Omental fat pad (tissue), 4 donors: ENCODE data around the gene SLC17A8. TPM values are rescaled to one million over a fixed set of nuclear protein-coding genes. Genes with fewer than 3 reads are reported as not detected.

ENCODE experiments used
- ATAC-seq: fragments of 150-250 bp; one replicate; pipeline ENCODE4 v1.9.1; 2016; ENCODE audit warnings: mild to moderate bottlenecking, moderate library complexity; ENCODE audit not compliant: low FRiP score
- DNase-seq: peaks from one replicate; pipeline ENCODE4 v3.0.0-alpha.2; 2019; ENCODE audit warnings: low spot score
- CTCF ChIP-seq, 3 donors: fragments of 450-650 bp; IDR thresholded peaks; one replicate each; pipeline ENCODE4 v1.5.1; 2016 to 2017; ENCODE audit warnings: antibody characterized with exemption in 3 of 3, mild to moderate bottlenecking in 3 of 3, moderate library complexity in 2 of 3
- total RNA-seq, 4 donors: library from RNA; depleted of rRNA; stranded (reverse); fragments of >200 nt; gene quantifications; one replicate each; pipeline ENCODE4 v1.1.0, GENCODE V29; 2016

Gene SLC17A8
- total RNA-seq, 4 donors from 2014 or later = not detected

GRCh38 chr12:100346660-100347059 lies 10.2 kb upstream of the SLC17A8 start:
- ATAC-seq = no peak
- TF ChIP-seq CTCF (IDR thresholded peaks at IDR 0.05) = no peak
- no peak for DNase-seq

GRCh38 chr12:100348657-100349454 lies 8.0 kb upstream of the SLC17A8 start:
- no peak for TF ChIP-seq CTCF (IDR thresholded peaks at IDR 0.05)
- no peak for ATAC-seq
- no peak for DNase-seq

GRCh38 chr12:100359248-100359647 lies 2.4 kb downstream of the SLC17A8 start:
- ATAC-seq (no peak), DNase-seq (no peak)
- TF ChIP-seq CTCF (IDR thresholded peaks at IDR 0.05) = no peak

GRCh38 chr12:100359822-100360221 lies 2.9 kb downstream of the SLC17A8 start:
- ATAC-seq (peak; percentile 16), DNase-seq (no peak)
- no peak for TF ChIP-seq CTCF (IDR thresholded peaks at IDR 0.05)

- ATAC-seq (no peak), DNase-seq (no peak)
- no peak for TF ChIP-seq CTCF (IDR thresholded peaks at IDR 0.05)
Measured at GRCh38 chr12:100360450-100360849, 3.6 kb downstream of the SLC17A8 start.

GRCh38 chr12:100364324-100364723 lies 7.5 kb downstream of the SLC17A8 start:
- no peak for DNase-seq
- no peak for ATAC-seq
- no peak for TF ChIP-seq CTCF (IDR thresholded peaks at IDR 0.05)

GRCh38 chr12:100365411-100365810 lies 8.5 kb downstream of the SLC17A8 start:
- TF ChIP-seq CTCF (IDR thresholded peaks at IDR 0.05) = no peak
- ATAC-seq = no peak
- DNase-seq = no peak
